Hindlimb muscle (tissue), 1 donor: ENCODE results near the gene C3orf33. TPM values are rescaled to one million over a fixed set of nuclear protein-coding genes. Genes with fewer than 3 reads are reported as not detected.

Experiments used
- DNase-seq: peaks from one replicate; pipeline ENCODE4 v3.0.0-alpha.2; 2013
- polyA plus RNA-seq: library from polyadenylated mRNA; unstranded; fragments of 120-200 nt; gene quantifications from one replicate; pipeline ENCODE4 v1.2.1, GENCODE V29; 2013; ENCODE audit not compliant: insufficient read length

C3orf33 gene
- polyA plus RNA-seq, 1 donor: 3.8 TPM

- no peak for DNase-seq
These were observed 20.3 kb downstream of the C3orf33 start for GRCh38 chr3:155785662-155786295.

DNA sequence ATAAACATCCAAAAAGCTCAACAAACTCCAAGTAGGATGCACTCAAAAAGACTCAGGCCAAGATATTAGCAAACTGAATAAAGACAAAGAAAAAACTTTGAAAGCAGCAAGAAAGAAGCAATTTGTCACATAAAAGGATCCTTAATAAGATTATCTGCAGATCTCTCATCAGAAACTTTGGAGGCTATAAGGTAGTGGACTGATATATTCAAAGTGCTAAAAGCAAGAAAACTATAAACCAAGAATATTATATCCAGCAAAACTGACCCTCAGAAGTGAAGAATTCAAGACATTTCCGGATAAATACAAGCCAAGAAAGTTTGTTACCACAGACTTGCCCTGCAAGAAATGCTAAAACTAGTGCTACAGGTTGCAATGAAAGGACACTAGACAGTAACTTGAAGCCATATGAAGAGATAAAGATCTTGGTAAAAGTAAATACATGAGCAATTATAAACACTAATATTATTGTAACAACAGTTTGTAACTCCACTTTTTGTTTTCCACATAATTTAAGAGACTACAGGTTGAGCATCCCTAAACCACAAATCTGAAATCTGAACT, 23.6 kb downstream of the C3orf33 start:
- DNase-seq: no peak

DNA sequence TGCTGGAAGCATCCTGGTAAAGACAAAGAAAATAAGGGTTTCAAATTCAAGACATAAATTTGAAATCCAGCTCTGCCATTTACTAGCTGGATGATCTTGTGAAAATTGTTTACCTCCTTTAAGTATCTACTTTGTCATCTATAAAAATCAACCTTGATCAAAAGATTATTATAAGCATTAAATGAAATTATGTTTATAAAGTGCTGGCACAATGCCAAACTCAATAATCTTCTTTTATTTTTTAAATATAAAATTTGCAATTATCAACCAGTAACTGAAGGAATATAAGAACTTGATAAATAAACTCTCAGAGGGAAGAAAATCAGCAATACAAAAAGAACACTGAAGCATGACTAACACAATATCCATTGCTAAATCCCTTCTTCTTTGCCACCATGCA, 25.8 kb downstream of the C3orf33 start:
- DNase-seq: no peak

GRCh38 chr3:155778462-155778861, 27.6 kb downstream of the C3orf33 start:
- DNase-seq: no peak

- no peak for DNase-seq
These were observed 33.3 kb downstream of the C3orf33 start for GRCh38 chr3:155772801-155773200.

GRCh38 chr3:155771126-155771525, 35.0 kb downstream of the C3orf33 start:
- no peak for DNase-seq

DNA sequence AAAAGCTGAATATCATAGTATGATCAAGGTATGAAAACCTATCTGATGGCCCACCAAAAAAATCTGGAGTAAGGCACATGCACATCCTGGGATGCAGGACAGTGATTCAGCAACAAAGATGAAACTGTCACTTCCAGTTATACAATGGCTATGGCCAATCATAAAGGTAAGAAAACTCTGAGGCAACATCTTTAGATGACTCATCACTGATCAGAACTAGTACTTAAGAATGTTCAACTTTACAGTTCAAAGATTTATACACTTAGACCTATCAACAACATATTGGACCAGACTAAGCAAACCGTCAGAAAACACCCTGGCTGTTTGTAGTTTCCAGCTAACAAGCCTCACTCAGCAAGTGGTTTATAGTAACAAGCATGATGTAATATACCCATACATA, 39.9 kb downstream of the C3orf33 start:
- no peak for DNase-seq

DNA sequence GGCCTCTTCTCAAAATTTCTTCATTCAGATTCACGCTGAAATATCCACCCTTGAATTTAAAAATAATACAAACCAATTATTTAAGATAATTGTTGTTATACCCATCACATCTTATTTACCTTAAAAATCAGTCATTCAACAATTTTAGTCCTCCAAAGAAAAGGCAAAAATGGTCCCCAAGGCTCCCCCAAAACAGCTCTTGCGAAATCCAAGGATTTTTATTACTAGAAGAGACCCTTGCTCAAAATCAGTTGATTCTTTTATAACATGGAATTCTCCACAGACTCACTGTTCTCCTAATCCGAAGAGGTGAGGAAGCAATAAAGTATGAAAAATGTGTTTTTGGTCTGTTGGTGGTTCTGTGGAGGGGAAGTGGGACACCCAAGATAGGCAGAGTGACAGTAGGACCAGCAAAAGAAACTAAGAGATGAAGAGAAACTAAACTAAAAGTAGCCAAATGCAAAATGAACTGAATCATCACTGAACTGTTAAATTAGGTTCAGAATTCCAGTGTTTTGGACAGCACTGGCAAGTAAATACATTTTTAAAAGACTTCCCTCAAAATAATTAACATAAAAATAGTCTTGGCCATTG, 42.1 kb downstream of the C3orf33 start:
- no peak for DNase-seq

DNA sequence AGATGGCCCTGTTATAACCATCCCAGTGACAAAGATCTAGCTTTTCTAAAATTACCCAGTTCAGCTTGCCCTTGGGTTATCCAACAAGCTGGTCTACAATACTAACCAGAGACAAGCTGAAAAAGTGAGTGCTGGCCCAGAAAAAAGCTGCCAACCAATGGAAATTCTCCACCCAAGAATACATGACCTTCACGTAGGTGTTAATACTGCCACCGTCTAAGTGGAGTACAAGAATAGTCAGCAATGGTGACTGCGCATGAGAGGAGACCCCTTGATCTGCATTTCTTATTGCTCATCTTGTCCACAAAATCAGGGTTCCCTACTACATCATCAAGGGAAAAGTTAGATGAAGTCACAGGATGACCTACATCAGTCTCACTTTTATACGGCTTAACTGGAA, 45.4 kb downstream of the C3orf33 start:
- no peak for DNase-seq

DNA sequence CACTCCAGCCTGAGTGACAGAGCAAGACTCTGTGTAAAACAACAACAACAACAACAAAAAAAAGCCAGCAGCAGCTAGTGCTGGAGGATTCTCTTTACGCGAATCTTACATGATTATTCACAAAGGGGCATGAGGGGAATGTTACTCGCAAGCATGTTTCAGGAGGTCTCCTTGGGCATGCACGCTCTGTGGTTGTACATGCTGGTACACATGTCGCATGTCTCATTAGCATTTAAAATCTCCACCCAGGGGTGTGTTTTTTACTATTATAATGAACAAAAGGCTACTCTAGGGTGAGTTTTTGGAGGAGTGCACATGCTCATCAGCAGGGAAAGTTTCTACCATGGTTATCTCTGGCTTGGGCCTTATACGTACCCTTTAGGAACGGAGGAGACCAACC, 48.5 kb downstream of the C3orf33 start:
- DNase-seq: no peak

- no peak for DNase-seq
These were observed 52.9 kb downstream of the C3orf33 start for GRCh38 chr3:155753038-155753639.

DNA sequence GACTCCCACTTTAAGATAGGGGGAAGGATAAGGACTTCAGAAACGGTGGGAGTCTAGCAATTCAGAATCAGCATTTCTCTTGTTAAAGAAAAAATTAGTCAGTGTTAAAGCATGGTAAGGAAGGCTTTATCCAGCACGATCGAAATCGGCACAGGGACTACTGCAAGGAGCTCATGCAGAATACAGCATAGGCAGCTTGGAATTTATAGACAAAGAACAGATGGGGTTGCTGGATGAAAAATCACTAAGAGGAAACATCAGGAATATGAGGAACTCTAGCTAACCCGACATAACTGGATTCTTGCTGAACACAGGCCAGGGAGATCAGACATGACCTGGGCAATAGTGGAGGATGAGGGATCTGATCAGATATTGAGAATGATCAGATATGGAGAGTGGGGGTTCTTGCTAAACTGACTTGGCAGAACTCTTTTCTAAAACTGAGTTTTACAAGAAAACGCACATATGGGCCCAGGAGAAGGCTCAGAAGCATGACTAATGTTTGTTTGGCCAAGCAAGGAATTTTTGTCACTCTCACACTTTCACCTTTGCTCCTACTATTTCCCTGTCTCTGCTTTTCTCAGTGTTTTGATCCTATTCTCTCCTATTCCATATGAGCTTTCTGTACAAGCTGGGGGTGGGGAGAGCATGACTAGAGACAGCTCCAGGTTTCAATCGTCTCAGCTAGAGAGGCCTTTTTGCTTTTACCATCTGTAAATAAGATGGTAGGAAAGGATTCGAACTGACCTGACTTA, 57.3 kb downstream of the C3orf33 start:
- DNase-seq: no peak

DNA sequence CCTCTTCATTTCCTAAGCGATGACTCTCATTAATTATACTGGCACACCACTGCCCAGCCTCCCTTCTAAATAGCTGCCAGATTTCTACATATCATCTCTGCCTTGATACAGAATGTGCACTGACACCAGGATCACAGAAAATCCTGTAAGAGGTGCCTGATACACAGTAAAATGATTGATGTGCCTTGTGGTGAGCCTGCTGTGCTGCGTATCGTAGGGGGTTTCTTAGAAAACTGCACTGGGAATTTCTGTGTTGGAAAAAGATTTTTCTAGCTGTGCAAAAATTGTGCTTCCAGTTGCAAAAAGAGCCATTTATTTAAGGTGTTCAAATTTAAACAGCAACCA, 58.2 kb downstream of the C3orf33 start:
- DNase-seq: no peak

DNA sequence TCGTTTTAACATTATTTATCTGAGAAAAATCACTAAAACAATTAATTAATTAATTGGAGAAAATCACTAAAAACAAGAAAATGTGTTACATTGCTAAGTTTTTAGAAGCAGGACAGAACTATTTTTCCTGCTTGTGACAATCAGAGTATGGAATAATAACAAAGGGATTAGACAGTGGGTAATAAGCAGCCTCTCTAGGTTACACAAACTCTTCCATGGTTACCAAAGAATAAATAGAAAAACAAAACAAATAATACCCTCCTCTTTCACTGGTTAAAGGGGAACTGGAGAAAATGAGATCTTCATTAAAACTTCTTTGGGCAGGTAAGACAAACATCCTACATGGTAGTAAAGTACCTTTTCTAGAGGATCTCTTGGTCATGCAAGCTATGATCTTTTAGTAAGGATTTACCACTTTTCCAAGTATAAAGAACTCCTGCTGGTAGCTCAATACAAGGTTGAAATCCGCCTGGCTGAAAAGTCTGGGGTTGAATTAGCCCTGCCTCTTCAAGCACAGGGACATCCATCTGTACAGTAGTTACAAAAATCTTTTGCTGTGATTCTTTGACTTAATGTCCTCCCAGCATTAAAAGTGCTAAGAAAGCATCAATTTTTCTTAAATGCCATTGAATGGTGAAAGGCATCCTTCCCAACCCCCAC, 58.7 kb downstream of the C3orf33 start:
- DNase-seq: no peak

- no peak for DNase-seq
These were observed 59.4 kb downstream of the C3orf33 start for GRCh38 chr3:155746703-155747102.

DNA sequence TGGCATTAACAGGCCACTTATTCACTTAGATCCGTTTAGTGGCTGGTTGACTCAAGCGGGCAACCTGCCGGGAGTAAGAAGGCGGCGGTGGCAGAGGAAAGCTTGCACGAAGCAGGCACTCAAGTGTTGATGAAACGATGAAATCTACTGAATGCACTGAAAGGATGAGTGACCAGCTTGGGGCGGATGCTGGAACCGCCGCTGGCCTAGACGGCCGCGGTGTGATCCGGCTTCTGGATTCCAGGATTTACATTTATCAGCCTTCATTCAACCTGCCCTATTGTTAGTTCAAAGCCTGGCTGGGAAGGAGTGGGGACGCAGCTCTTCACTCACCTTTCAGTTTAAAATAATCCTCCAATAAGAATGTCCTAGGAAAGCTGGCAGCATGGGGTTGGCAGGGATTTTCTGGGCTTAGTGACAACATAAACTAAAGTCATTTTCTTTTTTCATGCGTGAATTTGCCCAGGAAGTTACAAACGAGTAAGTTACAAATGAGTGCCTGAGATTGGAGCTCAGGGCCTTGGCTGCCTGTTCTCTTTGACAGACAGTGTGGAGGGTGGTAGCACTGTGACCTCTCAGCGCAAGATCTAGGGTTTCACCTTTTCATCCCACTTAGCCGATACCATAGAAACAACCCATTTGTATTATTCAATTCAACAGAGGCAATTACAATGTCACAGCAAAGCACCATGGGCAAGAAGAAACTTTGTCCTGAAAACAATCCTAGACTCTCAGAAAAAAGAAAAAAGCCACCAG, 60.1 kb downstream of the C3orf33 start:
- no peak for DNase-seq

GRCh38 chr3:155744626-155745324, 61.3 kb downstream of the C3orf33 start, which contains the start of gene PLCH1:
TSS of gene PLCH1 (minus strand) at chr3:155745071. CDS start at chr3:155704224, 40,847 bp downstream.
- DNase-seq: peak; percentile 72

- peak; percentile 30 for DNase-seq
These were observed 62.0 kb downstream of the C3orf33 start for GRCh38 chr3:155744010-155744625.

GRCh38 chr3:155743606-155744005, 62.5 kb downstream of the C3orf33 start:
- DNase-seq: no peak

DNA sequence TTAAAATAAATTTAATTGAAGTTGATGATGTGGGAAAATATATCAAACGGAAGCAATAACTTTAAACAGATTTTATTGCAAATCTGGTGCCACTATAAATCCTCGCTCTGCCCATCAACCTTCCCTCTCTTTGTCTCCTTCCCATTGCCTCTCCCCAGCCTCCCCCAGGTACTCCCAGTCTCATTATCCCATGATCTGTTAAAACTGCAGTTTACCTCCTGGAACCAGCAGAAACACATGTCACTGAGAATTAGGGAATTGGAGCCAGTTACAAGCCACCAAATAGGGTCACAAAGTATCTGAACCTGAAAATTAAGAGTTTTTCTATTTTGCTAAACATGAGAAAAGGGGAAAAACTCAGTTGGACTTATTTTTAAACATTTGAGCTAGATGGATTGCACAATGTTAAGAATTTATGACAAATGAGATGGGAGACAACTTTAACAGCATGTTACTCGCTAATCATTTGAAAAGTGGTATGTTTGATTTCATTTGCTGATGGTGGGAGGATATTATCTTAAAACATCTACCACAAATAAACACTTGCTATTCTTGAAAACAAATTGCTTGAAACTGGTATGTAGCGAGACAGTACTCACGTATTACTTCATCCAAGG, 63.6 kb downstream of the C3orf33 start:
- no peak for DNase-seq
